NCI-H2107 treated with DMSO at 0.1 percent for 48 hours (cell line): ENCODE data around the gene ENTHD1.

Experiments
- DNase-seq: peaks from one replicate; lab custom pipeline; 2025; ENCODE audit not compliant: unreplicated experiment; lab: John Stamatoyannopoulos, UW

Gene ENTHD1

DNA sequence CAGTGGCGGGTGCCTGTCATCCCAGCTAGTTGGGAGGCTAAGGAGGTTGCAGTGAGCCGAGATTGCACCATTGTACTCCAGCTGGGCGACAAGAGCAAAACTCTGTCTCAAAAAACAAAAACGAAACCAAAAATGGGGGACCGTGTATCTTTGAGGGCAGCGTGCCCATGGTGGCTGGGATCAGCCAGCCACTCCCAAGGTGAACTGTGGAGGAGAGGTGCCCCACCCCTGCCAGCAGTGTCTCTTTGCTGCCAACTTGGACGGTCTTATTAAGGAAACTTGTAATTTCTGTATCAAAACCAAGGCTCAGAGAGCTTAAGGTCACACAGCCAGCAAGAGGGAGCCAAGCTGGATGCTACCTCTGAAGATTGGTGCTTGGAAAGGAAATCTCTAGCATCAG lies 175.4 kb downstream of the ENTHD1 start:
- no peak for DNase-seq

DNA sequence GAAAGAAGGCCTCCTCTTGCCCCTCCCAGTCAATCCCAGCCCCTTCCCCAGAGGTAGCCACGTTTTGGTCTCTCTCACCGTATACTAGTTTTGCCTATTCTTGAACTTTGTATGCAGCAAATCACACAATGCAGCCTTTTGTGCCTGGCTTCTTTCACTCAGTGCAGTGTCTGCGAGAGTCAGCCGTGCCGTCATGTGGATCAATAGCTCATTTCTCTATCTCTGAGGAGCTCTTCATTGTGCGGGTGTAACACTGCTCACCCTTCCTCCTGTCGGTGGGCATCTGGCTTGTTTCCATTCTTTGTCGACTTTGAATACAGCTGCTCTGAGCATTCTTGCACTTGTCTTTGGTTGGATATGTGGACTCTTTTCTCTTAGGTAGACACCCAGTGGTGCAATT lies 176.5 kb downstream of the ENTHD1 start:
- DNase-seq = no peak

DNA sequence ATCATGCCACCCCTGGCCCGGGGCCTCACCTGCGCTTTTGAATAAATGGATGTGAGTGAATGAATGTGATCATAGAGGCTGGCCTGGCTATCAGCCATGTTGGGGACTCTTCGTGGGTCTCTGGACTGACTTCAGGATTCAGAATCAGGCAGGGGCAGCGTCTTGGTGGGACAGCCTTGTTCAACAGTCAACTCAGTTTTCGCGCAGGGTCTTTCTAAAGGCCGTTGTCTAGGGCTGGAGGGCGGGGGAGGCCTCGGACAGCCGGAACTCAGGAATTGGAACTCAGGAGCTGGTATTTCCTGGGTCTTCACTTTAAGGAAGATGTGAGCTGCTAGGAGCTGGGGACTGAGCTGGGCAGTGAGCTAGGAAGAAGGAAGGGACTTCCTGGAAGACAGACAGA lies 177.0 kb downstream of the ENTHD1 start:
- no peak for DNase-seq

DNA sequence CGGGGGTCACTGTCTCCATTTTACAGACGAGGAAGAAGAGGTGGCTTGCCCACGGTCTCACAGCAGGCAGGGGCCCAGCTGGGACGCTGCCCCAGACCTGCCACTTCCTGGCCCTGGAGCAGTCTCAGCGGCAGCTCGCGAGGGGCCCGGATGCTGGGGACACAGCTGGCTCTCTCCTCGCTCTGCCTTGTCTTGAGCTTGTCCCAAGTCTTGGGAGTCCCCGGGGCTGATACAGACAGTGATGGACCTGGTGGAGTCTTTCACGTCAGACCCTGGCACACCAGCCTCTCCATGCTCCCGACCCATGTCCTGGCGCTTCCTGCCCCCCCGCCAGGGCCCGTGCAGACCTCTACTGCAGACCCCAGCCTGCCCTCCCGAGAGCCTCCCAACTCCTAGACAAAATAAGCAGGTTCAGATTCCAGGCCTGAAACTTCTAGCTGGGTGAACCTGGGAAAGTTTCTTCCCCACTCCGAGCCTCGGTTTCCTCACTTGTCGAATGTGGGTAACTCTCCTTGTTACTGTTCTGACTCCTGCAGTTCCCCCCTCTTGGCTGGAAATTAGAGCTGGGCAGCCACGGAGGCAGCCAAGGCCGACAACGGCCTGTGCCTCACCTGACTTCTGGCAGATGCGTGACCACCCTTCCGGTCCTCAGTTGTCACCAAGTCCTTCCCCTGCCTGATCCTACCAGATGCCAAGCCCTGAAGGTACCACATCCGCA lies 177.6 kb downstream of the ENTHD1 start:
- no peak for DNase-seq

DNA sequence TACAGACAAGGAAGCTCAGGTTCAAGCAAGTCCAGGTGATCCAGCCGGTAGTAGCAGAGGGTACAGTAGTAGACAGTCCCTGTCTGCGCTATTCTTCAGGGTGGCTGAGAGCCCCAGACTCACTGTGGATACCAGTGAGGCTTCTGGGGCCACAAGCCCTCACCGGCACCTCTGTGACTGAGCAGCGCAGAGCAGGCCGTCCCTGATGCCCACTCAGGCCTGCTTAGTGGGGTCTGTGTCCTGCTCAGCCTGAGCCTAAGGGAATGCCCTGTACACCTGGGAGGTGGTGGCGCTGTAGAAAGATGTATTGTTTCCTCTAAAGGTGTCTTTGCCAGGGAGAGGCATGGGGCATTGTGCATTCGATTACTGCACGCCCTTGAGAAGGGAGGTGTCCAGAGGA lies 179.2 kb downstream of the ENTHD1 start:
- no peak for DNase-seq

DNA sequence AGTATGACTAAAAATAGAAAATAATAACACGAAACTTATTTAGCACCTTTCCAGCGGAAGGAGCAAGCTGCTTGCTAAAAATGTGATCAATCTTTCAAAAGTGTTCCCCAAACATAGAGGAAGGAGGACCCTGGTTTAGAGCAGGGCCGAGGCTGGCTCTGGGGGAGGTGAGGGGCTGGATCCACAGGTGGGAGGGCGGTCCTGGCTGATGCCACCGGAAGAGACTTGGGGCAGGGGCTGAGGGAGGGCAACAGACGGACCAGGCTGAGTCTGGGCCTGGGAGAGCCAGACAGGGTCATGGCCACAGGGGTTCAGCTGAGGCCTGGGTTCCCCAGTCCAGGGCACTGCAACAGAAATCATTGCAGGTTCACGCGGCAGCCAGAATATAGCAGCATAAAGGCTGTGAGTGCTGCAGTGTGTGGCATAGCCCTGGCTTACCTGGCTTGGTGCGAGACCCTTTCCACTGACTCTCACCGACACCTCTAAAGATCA lies 179.7 kb downstream of the ENTHD1 start:
- no peak for DNase-seq

DNA sequence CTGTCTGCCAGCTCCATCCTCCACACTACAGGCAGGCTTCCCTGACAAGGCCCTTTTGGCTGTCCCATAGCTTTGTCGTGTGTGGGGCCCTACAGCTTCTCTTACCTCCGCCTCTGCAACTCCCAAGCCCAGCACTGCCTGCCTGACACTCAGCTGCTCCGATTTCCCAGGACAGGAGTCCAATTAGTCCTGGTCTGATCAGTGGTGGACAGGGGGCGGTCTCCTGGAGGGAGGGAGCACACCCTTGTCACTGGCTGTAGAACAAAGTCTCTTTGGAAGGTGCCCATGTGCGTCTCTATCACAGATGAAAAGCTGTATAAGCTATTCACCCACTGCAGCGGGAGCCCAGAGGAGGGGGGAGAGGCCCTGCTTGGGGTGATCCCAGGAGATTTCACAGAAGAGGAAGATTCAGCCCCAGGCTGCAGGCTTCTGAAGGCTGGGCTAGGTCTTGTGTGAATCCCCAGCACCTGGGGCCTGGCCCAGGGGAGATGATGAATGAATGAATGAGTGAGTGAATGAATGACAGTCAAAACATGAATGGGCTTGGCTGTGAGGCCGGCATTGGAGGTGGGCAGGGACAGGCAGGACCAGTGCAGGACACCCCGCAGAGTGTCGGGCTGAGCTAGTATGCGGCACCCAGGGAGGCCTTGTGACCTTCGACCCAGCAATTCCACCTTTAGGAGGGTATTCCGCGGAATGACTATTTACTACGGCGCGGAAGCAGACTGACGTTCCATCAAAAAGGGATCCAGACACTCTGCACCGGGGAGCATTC lies 180.6 kb downstream of the ENTHD1 start:
- DNase-seq = no peak

DNA sequence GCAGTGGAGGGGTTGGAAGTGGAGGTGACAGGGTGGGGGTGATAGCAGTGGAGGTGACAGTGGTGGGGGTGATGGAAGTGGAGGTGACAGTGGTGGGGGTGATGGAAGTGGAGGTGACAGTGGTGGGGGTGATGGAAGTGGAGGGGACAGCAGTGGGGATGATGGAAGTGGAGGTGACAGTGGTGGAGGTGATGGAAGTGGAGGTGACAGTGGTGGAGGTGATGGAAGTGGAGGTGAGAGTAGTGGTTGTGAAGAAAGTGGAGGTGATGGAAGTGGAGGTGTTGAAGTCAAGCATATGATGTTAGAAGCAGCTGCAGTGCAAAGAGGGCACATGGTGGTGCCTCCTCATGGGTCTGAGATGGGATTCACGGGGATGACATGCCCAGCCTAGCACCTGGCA lies 181.5 kb downstream of the ENTHD1 start:
- DNase-seq = no peak

DNA sequence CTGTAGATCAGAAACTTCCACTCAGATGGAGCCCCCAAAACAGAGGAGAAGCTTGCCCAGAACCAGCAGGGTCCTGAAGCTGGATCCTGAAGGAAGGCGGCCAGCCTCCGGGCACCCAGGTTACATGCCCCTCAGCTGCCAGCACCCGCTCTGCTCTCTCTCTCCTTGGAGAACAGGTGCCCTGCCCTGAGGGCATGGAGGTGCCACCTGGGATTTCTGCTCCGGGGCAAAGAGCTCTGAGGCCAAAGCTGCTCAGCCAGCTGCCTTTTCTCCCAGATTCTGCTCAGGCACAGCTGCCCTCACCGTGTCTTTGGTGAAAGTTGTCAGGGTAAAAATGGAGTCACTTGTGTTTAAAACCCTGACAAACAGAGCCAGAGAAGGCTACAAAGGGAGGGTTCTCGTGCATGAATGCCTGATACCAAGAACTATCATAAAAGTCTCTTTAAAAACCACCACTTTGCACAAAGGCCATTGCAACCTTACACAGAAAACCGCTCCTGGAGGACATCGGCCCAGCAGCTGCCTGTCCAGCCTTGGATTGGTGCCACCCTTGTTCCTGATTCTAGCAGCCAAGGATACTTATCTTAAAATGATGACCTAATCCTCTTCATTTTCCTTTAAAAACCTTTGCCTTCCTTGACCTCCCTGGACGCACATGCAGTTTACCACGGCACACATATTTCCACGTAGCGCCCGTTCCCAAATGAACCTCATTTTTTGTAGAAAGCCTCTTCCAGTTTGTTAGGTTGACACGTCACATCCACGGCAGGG lies 183.0 kb downstream of the ENTHD1 start:
- no peak for DNase-seq

DNA sequence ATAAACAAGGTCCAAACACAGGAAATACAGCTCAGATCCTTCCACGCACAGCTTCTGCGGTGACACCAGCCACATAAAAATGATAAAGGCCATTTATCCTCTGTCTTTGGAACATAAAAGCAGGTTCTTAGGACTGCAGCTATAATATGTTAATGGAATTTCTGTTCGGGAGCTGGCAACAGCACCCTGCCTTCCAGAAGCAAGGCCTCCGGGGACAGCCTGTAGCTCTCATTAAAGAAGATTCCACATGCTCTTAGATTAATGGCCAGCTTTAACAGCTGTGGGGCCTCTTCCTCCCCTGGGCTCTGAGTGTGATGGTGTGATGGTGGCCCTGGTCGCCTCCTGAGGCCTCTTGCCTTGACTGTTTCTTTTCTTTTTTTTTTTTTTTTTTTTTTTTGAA lies 185.7 kb downstream of the ENTHD1 start:
- DNase-seq = no peak

DNA sequence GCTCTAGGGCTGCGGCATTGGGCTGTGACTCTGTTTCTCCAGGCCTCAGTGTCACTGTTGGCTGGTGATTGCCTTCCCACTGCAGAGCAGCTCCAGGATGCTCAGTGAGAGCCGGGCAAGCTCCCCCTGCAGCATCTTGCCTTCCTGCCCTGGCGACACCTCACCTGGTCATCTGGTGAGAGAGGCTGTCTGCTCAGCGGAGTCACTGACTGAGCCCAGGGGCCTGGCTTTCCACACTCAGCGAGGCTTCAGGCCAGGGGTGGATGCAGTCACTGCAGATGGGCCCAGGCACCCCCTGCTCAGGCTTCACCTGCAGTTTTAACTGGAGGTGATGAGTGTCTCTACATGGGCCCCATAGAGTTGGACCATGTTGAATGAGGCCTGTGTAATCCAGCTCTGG lies 186.2 kb downstream of the ENTHD1 start:
- no peak for DNase-seq

DNA sequence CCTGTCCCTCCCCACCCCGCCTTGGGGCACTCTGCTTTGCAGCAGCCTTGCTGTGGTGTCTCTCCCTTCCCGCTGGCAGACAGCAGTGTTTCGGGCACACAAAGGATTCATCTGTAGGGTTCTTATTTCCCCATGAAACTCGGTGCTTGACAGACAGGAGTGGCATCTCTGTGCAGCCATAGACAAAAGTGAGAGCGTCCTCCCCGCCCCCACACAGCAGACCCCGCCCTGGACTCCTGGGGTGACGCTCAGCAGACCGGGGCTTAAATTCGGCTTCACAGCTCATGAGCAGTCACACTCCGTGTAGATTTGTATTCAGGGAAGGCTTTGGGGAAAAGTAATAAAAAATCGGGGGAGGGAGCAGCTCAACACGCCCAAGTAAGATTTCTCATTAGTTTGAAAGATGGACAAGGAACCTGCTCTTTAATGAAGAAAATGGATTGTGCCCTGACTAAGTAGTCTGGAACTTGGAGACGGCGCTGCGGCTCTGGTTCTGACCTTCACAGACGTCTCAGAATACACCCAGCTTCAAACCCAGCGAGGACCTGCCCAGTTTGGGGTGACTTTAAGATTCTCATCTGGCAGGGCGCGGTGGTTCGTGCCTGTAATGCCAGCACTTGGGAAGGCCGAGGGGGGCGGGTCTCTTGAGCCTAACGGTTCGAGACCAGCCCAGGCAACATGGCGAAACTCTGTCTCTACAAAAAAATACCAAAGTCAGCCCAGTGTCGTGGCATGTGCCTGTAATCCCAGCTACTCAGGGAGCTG lies 187.0 kb downstream of the ENTHD1 start:
- no peak for DNase-seq

DNA sequence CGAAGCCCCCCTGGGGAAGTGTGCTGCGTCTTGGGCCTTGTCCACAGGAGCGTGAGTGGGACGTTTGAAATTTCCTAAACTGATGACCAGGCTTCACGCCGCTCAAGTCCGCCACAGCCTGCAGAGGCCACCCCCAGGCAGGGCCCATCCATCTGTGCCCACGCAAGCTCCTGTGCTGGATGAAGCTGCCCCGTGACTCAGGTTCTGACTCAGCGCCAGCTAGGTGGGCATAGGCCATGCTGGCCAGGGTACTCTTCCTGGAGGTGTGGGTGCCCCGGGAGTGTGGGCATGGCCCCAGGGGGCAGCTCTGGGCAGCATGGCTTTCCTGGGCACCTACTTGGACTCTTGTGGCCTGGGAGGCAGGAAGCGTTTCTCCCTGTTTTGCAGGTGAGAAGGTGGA lies 188.2 kb downstream of the ENTHD1 start:
- no peak for DNase-seq

DNA sequence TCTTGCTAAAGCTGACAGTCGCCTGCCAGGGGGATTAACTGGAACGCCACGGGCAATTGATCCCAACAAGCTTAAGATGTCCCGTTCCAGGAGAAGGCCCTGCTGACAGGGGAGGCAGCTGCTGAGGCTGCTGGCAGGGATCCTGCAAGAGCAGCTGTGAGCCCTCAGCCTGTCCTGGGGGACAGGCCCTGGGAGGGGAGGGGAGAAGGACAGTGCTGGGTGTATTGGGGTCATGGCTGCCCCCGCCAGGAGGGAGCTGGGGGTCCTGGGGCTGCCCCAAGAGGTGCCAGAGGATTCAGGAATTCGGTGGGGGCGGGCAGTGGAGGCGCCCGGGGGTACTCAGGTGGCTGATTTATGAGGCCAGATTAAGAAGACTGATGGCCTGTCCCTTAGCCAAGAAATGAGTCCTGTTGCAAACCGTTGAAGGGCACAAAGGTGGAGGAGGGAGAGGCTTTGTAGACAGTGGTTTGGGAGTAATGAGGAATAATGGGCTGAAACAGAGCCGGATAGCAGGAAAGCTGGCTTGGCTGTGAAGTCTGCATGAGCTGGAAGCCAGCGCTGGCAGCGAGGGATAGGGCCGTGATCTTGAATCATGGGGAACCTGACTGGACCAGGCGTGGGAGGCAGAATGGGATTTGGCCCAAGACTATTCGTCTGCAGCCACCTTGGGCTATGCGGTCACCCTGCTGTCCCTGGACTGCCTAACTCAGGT lies 189.5 kb downstream of the ENTHD1 start:
- DNase-seq = no peak

DNA sequence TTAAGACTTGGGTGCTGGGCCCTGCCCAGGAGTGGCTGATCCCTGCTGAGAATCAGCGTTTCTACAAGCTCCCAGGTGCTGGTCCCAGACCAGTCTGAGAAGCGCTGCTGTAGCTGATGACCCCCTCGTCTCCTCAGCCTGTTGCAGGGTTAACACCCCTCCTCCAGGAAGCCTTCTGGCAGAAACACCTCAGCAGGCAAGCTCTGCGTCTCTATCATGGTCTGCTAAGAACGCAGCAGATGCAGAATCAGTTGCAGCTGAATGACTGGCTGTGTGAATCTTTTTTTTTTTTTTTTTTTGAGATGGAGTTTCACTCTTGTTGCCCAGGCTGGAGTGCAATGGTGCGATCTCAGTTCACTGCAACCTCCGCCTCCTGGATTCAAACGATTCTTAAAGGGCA lies 190.5 kb downstream of the ENTHD1 start:
- DNase-seq = no peak

DNA sequence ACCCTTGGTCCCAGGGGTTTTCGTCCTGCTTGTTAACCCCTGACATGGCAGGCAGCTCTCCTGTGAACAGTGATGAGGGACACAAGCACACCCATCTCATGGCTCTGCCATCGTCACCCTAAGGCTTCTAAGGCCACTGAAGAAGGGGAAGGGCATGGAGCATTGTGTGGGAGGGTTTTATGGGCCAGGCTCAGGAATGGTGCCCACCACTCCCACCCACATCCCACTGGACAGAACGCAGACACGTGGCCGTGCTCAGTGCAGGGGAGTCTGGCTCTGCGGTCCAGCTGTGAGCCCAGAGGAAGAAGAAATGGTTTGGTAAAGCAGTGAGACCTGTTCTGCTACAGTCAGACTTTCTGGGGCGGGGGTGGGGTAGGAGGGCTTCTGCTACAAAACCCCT lies 193.0 kb downstream of the ENTHD1 start:
- no peak for DNase-seq

DNA sequence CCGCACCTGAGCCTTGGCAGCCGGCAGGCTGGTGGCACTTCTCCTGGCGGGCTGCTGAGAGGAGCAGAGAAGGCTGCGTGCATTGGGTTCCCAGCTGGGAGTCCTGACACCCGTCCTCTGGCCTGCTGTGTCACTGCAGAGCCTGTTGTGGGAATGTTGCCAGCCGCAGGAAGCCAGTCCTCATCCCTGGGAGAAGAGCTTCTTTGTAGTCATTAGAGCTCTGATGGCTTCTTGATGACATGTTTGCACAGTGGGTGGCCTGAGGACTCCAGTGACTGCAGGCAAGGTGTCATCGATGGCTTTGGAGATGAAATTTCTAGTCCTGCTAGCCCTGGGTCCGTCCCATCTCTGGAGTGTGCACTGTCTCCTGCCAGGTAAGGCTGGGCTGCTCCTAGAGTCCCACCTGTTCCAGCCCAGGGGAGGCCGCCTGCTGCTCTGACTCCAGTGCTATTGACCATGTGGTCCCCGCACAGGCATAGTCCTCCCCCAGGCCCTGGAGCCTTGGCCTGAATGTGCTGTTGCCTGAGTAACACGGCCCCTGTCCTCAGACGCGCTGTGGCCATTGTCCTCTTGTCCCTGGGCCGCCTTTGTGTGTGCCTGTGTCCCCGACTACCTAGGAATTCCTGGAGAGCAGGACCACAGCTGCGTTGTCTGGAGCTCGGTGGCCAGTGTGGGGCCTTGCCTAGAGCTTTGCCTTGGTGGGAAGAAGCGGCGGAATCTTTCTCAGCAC lies 193.8 kb downstream of the ENTHD1 start:
- DNase-seq = peak; percentile 10

DNA sequence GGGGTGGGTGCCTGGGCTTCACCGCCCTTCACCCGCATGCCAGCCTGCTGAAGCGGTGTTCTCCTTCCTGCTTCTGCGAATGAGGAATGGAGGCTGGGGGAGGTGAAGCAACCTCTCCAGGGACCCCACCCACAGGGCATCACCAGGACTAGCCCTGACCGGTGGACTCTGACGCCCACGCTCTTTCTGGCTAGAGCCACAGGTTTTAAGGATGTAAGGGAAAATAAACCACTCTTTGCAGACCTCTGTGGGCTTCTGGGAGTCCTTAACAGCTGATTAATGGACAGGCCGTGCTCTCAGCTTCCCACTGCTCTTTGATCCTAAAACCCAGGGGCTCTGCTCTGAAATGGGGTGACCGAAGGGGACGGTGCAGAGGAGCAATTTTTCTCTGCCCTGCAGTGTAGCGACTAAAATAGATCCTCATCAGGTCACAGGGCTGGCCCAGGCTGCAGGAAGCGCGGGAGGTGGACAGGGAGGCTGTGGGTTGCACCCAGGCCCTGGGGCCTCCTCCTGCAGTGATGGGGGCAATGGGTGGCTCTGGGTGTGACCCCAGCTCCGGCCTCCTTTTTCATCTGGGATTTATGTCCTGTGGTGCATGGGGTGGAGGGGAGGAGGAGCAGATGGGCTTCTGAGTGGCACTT lies 195.7 kb downstream of the ENTHD1 start:
- no peak for DNase-seq

DNA sequence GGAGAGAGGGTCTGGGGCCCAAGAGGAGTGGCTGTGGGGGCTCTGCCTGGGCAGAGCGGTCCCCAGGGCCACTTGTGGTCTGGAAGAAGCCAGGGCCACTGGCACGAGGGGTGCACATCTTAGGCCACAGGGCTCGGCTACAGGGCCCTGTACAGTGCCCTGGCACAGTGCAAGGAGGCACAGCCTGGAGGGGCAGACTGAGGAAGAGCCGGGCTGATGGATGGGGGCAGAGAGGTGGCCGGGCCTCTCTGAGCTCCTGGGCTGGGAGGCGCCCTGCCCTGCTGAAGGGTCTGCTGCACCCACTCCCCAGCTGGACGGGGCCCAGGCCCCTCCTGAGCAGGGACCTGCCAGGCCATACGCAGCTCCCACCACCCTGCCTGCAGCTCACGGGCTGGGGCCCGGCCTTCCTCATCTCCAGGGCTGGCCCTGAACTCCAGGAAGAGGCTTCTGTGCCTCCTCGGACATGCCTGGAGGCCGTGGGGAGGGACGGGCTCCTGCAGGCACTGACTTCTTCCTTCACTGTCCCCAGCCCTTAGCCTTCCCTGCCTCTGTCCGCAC lies 199.5 kb downstream of the ENTHD1 start:
- no peak for DNase-seq
